ENCODE results near the gene POLR1E. TPM values are rescaled to one million over a fixed set of nuclear protein-coding genes. Genes with fewer than 3 reads are reported as not detected.
A peak's percentile ranks its signal among the peaks of the same experiment; 100 is the strongest.

The POLR1E gene
- total and polyA plus RNA-seq, 9 of the 15 experiments (the other 6 are each of a cell fraction or from before 2014, with no cell fraction given), result 18.9 to 102 (median 74.4) TPM

DNA sequence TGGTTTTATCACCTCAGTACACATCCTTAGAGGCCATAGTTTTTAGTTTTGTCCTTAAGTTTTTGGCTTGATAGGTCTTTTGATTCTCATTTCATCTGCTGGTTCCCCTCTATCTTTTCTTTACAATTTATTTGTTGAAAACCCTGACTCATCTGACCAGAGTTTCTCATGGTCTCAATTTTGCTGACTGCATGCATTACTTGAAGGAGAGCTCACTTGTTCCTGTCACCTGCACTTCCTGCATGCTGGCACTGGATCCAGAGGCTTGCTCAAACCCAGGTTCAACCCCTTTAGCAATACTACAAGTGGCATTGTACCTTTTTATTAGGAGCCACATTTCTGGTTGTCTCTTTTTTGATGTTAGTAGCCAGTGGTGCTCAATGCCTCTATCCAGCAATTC is 63.8 kb downstream of the POLR1E start (continued):
- TF ChIP-seq, protein P1, sequence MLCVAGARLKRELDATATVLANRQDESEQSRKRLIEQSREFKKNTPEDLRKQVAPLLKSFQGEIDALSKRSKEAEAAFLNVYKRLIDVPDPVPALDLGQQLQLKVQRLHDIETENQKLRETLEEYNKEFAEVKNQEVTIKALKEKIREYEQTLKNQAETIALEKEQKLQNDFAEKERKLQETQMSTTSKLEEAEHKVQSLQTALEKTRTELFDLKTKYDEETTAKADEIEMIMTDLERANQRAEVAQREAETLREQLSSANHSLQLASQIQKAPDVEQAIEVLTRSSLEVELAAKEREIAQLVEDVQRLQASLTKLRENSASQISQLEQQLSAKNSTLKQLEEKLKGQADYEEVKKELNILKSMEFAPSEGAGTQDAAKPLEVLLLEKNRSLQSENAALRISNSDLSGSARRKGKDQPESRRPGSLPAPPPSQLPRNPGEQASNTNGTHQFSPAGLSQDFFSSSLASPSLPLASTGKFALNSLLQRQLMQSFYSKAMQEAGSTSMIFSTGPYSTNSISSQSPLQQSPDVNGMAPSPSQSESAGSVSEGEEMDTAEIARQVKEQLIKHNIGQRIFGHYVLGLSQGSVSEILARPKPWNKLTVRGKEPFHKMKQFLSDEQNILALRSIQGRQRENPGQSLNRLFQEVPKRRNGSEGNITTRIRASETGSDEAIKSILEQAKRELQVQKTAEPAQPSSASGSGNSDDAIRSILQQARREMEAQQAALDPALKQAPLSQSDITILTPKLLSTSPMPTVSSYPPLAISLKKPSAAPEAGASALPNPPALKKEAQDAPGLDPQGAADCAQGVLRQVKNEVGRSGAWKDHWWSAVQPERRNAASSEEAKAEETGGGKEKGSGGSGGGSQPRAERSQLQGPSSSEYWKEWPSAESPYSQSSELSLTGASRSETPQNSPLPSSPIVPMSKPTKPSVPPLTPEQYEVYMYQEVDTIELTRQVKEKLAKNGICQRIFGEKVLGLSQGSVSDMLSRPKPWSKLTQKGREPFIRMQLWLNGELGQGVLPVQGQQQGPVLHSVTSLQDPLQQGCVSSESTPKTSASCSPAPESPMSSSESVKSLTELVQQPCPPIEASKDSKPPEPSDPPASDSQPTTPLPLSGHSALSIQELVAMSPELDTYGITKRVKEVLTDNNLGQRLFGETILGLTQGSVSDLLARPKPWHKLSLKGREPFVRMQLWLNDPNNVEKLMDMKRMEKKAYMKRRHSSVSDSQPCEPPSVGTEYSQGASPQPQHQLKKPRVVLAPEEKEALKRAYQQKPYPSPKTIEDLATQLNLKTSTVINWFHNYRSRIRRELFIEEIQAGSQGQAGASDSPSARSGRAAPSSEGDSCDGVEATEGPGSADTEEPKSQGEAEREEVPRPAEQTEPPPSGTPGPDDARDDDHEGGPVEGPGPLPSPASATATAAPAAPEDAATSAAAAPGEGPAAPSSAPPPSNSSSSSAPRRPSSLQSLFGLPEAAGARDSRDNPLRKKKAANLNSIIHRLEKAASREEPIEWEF (CRISPR knock-in tag; IDR thresholded peaks at IDR 0.05), result no peak
- TF ChIP-seq SRSF9 (IDR thresholded peaks at IDR 0.05; ENCODE audit: borderline replicate concordance, low read depth, low read length) (no peak), ZNF785 (CRISPR knock-in tag; IDR thresholded peaks at IDR 0.05) (no peak), C11orf30 (IDR thresholded peaks at IDR 0.05; ENCODE audit: low read depth) (peak; percentile 64), MIER1 (IDR thresholded peaks at IDR 0.05; ENCODE audit: low read depth) (no peak), ZNF668 (CRISPR knock-in tag; IDR thresholded peaks at IDR 0.05) (no peak), MAFF (IDR thresholded peaks at IDR 0.05; ENCODE audit: low read length) (peak; percentile 34; the same call in 1 of the 2 replicates)
- TF ChIP-seq, protein P2, sequence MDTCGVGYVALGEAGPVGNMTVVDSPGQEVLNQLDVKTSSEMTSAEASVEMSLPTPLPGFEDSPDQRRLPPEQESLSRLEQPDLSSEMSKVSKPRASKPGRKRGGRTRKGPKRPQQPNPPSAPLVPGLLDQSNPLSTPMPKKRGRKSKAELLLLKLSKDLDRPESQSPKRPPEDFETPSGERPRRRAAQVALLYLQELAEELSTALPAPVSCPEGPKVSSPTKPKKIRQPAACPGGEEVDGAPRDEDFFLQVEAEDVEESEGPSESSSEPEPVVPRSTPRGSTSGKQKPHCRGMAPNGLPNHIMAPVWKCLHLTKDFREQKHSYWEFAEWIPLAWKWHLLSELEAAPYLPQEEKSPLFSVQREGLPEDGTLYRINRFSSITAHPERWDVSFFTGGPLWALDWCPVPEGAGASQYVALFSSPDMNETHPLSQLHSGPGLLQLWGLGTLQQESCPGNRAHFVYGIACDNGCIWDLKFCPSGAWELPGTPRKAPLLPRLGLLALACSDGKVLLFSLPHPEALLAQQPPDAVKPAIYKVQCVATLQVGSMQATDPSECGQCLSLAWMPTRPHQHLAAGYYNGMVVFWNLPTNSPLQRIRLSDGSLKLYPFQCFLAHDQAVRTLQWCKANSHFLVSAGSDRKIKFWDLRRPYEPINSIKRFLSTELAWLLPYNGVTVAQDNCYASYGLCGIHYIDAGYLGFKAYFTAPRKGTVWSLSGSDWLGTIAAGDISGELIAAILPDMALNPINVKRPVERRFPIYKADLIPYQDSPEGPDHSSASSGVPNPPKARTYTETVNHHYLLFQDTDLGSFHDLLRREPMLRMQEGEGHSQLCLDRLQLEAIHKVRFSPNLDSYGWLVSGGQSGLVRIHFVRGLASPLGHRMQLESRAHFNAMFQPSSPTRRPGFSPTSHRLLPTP (IDR thresholded peaks at IDR 0.05; ENCODE audit: borderline replicate concordance, extremely low read depth, insufficient read length), result no peak
- TF ChIP-seq, protein P3, sequence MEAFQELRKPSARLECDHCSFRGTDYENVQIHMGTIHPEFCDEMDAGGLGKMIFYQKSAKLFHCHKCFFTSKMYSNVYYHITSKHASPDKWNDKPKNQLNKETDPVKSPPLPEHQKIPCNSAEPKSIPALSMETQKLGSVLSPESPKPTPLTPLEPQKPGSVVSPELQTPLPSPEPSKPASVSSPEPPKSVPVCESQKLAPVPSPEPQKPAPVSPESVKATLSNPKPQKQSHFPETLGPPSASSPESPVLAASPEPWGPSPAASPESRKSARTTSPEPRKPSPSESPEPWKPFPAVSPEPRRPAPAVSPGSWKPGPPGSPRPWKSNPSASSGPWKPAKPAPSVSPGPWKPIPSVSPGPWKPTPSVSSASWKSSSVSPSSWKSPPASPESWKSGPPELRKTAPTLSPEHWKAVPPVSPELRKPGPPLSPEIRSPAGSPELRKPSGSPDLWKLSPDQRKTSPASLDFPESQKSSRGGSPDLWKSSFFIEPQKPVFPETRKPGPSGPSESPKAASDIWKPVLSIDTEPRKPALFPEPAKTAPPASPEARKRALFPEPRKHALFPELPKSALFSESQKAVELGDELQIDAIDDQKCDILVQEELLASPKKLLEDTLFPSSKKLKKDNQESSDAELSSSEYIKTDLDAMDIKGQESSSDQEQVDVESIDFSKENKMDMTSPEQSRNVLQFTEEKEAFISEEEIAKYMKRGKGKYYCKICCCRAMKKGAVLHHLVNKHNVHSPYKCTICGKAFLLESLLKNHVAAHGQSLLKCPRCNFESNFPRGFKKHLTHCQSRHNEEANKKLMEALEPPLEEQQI (IDR thresholded peaks at IDR 0.05), result no peak
- TF ChIP-seq, protein P4, sequence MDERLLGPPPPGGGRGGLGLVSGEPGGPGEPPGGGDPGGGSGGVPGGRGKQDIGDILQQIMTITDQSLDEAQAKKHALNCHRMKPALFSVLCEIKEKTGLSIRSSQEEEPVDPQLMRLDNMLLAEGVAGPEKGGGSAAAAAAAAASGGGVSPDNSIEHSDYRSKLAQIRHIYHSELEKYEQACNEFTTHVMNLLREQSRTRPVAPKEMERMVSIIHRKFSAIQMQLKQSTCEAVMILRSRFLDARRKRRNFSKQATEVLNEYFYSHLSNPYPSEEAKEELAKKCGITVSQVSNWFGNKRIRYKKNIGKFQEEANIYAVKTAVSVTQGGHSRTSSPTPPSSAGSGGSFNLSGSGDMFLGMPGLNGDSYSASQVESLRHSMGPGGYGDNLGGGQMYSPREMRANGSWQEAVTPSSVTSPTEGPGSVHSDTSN (CRISPR knock-in tag; IDR thresholded peaks at IDR 0.05; ENCODE audit: low read depth), result no peak
- TF ChIP-seq, protein P4 (tag; conservative IDR thresholded peaks at IDR 0.05; ENCODE audit: low read depth), result no peak

All from K562 (cell line).